Common myeloid progenitor, CD34-positive (primary cell): ENCODE measurements around the gene JAKMIP2.
A peak's percentile ranks its signal among the peaks of the same experiment; 100 is the strongest.

Experiments
- CTCF ChIA-PET: fragments of 350-600 bp; sonication (Branson Sonifier 250); formaldehyde crosslinking; loops from one replicate; lab custom pipeline; 2021; ENCODE audit warnings: antibody characterized with exemption; lab: Charles Lee
- POLR2A ChIA-PET: fragments of 350-600 bp; sonication (Branson Sonifier 250); formaldehyde crosslinking; loops from one replicate; lab custom pipeline; 2021; ENCODE audit warnings: antibody characterized with exemption; lab: Charles Lee
- DNase-seq, 3 donors: peaks; one replicate each; pipeline versions ENCODE4 v3.0.0 to v3.0.0-alpha.2; 2013
- H3K27ac ChIP-seq, 2 experiments: 1 replicate in 1 of 2; 2 replicates in 1 of 2; pipeline ENCODE4 v1.7.0; 2013; ENCODE audit warnings: inconsistent platforms in 2 of 2, low read length in 2 of 2, mild to moderate bottlenecking in 2 of 2, low read depth in 1 of 2, moderate library complexity in 1 of 2; ENCODE audit not compliant: severe bottlenecking in 2 of 2, insufficient read depth in 1 of 2, poor library complexity in 1 of 2
- H3K27me3 ChIP-seq, 5 experiments: replicated peaks in 2 of 5; 1 replicate in 3 of 5; 2 replicates in 2 of 5; pipeline versions ENCODE4 v1.6.1 to v1.7.0; 2013; ENCODE audit warnings: low read length in 4 of 5, mild to moderate bottlenecking in 2 of 5, moderate library complexity in 2 of 5, inconsistent platforms in 1 of 5; ENCODE audit not compliant: insufficient read depth in 5 of 5, control insufficient read depth in 4 of 5
- H3K36me3 ChIP-seq, 4 experiments: 1 replicate in 2 of 4; 2 replicates in 2 of 4; pipeline versions ENCODE4 v1.6.1 to v1.7.0; 2013; ENCODE audit warnings: low read length in 3 of 4, control low read depth in 1 of 4, mild to moderate bottlenecking in 1 of 4; ENCODE audit not compliant: control insufficient read depth in 4 of 4, insufficient read depth in 4 of 4
- H3K4me1 ChIP-seq, 4 experiments: 1 replicate in 3 of 4; 2 replicates in 1 of 4; pipeline versions ENCODE4 v1.6.1 to v1.7.1; 2013; ENCODE audit warnings: low read length in 3 of 4, mild to moderate bottlenecking in 3 of 4, control low read depth in 1 of 4, inconsistent platforms in 1 of 4, moderate library complexity in 1 of 4; ENCODE audit not compliant: control insufficient read depth in 4 of 4, insufficient read depth in 4 of 4; ENCODE audit errors: control extremely low read depth in 1 of 4
- H3K4me3 ChIP-seq, 7 experiments: 1 replicate in 4 of 7; 2 replicates in 3 of 7; pipeline versions ENCODE4 v1.5.1 to v1.7.0; 2013; ENCODE audit warnings: mild to moderate bottlenecking in 7 of 7, low read length in 6 of 7, moderate library complexity in 6 of 7, inconsistent platforms in 2 of 7, low read depth in 2 of 7, control low read depth in 1 of 7; ENCODE audit not compliant: insufficient read depth in 4 of 7, control insufficient read depth in 1 of 7; ENCODE audit errors: extremely low read depth in 1 of 7
- H3K9me3 ChIP-seq, 5 experiments: 1 replicate in 4 of 5; 2 replicates in 1 of 5; pipeline versions ENCODE4 v1.6.1 to v1.7.1; 2013; ENCODE audit warnings: low read length in 4 of 5, mild to moderate bottlenecking in 2 of 5, inconsistent platforms in 1 of 5, low read depth in 1 of 5, moderate library complexity in 1 of 5; ENCODE audit not compliant: control insufficient read depth in 4 of 5, insufficient read depth in 2 of 5; ENCODE audit errors: control extremely low read depth in 1 of 5
- WGBS: methylation state at CpG from one replicate; pipeline ENCODE4 v1.1.5; 2013; ENCODE audit not compliant: insufficient coverage; 5-methylcytosine and 5-hydroxymethylcytosine counted together

The JAKMIP2 gene

DNA sequence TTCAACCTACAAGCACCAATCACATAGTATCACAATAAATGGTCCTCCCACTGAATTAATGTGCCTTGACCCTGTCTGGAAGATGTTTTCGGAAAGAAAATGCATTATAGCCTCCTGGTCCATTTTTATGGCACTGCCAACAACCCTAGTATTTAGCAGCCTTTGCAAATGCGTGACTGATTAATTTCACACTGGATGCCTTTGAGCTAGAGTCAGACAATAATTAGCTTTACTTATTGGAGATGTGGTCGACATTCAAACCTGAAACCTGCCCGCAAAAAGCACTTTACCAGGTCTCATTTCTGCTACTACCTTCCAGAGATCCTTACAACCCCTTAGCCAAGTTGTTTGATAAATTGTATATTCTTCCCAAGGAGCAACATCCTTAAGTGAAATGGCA, 153.3 kb downstream of the JAKMIP2 start:
- Histone ChIP-seq H3K27me3 (no peaks in the 10 kb centered on the region), H3K36me3 (peaks cover 0 to 29% (median under 1%) of the 10 kb centered on the region in 4 experiments), H3K4me1 (no peaks in the 10 kb centered on the region), H3K4me3 (no peak overlapping the region), H3K9me3 (no peaks in the 10 kb centered on the region), H3K27ac (no peak overlapping the region)
- DNase-seq, result no peak
- POLR2A ChIA-PET, result no interaction called here
- WGBS, result 96% methylated on average over 4 of the region's 4 CpGs
- CTCF ChIA-PET, result interaction anchor here (0.7 to 15.4 kb wide), 8 partner anchors 11 to 281 kb away, joined by 3 to 183 read pairs (median 11); partner anchors contain the start of gene JAKMIP2

DNA sequence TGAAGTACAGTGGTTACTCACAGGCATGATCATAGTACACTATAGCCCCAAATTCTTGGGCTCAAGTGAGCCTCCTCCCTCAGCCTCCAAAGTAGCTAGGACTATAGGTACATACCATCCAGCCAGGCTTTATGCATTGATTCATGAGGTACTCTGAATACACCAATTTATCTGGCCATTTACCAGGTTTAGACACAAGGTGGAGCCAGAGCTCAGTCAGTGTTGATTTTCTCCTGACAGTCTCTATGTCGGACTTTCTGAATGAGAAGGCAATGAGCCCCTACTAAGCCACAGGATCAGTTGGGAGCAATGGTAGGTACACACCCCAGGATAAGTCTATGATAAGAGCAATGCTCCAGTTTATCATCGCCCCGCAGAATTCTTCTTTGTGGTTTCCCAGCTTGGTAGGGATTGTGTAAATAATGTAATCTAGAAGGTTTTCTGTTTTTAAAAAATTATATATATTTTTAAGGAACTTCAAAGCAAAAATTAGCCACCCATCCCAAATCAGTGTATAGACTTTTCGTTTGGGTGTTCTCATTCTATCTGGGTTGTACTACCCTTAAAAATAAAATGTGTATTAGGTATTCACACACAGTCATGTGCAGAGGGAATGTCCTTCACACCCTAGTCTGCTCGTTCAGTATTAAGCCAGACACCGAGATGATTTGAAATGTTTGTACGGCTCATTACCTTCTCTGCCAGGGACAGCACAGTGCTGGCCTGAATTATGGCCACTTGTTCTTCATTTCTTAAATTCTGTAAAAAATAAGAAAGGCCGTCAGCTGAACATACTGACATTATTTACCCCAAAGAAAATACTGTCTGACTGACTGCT, 154.3 kb downstream of the JAKMIP2 start:
- CTCF ChIA-PET, result interaction anchor here (0.7 to 15.4 kb wide), 21 partner anchors 8 to 287 kb away, joined by 3 to 183 read pairs (median 4); partner anchors contain the start of gene JAKMIP2
- Histone ChIP-seq H3K36me3 (peaks cover 0 to 31% (median under 1%) of the 10 kb centered on the region in 4 experiments), H3K4me1 (no peaks in the 10 kb centered on the region), H3K27ac (no peak overlapping the region), H3K27me3 (no peaks in the 10 kb centered on the region), H3K9me3 (no peaks in the 10 kb centered on the region), H3K4me3 (no peak overlapping the region)
- DNase-seq, result peak; percentile 76 to 86 (median 77)
- 70% methylated on average over 3 of the region's 8 CpGs for WGBS
- POLR2A ChIA-PET, result no interaction called here

DNA sequence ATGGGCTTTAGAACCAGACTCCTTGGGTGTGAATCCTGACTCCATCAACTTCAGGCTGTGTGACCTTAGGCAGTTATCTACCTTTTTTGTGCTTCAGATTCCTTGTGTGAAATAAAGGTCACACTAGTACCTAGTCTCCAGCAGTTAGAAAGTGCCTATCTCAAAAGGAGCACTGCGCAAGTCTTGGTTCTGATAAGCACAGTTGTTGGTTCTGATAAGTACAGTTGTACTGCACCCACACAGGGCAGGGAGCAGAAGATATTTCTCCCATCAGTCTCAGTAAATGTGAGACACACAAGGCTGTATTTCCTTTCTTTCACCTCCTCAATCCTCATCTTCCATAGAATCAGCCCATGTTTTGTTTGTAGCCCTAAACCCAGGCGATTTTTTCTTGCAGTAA, 156.1 kb downstream of the JAKMIP2 start:
- Histone ChIP-seq H3K27ac (no peak overlapping the region), H3K9me3 (no peaks in the 10 kb centered on the region), H3K27me3 (no peaks in the 10 kb centered on the region), H3K4me3 (no peak overlapping the region), H3K36me3 (peaks cover 0 to 31% (median under 1%) of the 10 kb centered on the region in 4 experiments), H3K4me1 (no peaks in the 10 kb centered on the region)
- CTCF ChIA-PET, result interaction anchor here (0.9 to 15.4 kb wide), 5 partner anchors 9 to 228 kb away, joined by 3 to 183 read pairs (median 17); no protein-coding TSS in a partner anchor
- POLR2A ChIA-PET, result no interaction called here
- peak in 2 of 3 donors; percentile 5 to 15 for DNase-seq
- WGBS, result 86% methylated on average over 2 of the region's 2 CpGs

- Histone ChIP-seq H3K36me3 (peaks cover 0 to 40% (median 5%) of the 10 kb centered on the region in 4 experiments), H3K4me3 (no peak overlapping the region), H3K27me3 (no peaks in the 10 kb centered on the region), H3K27ac (no peak overlapping the region), H3K9me3 (no peaks in the 10 kb centered on the region), H3K4me1 (no peaks in the 10 kb centered on the region)
- CTCF ChIA-PET, result interaction anchor here (15.4 kb wide), 1 partner anchor 204 kb away, joined by 183 read pairs; no protein-coding TSS in a partner anchor
- POLR2A ChIA-PET, result no interaction called here
- DNase-seq, result no peak
These were observed 161.5 kb downstream of the JAKMIP2 start for GRCh38 chr5:147621016-147621415.

GRCh38 chr5:147619281-147619878, 163.1 kb downstream of the JAKMIP2 start:
- ChIA-PET CTCF (interaction anchor here (1.6 kb wide), 1 partner anchor 203 kb away, joined by 8 read pairs; no protein-coding TSS in a partner anchor), POLR2A (no interaction called here)
- no peak overlapping the region for H3K27ac ChIP-seq
- peaks cover 0 to 49% (median 6%) of the 10 kb centered on the region in 4 experiments for H3K36me3 ChIP-seq
- H3K9me3 ChIP-seq, result no peaks in the 10 kb centered on the region
- no peaks in the 10 kb centered on the region for H3K27me3 ChIP-seq
- no peak overlapping the region for H3K4me3 ChIP-seq
- no peaks in the 10 kb centered on the region for H3K4me1 ChIP-seq
- no peak for DNase-seq
- WGBS, result 100% methylated on average over 1 of the region's 2 CpGs

DNA sequence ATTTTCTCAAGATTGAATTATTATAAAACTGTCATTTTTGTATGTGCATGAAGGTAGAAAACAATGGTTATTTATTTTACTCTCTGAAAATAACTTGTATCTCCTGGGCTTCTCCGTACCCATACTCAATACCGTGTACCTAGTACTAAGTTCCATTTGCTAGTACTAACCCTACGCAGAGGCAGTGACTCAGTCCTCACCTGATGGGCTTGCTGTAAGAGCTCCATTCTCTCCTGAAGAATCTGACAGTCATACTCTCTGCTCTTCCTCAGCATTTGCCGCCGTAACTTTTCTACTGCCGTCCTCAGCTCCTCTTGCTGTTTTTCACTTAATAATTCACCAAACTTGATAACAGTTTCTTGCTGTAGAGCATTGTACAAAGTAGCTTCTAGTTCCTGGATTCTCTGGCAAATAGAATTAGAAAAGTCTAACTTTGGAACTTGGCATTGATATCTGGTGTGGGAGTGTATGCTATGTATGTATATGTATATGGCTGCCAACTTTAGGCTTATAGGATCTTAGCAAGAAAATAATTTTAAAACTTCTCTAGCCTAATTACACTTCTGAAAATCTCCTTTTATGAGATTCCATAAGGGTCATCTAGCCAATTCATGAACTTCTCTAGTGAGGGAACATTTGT, 164.7 kb downstream of the JAKMIP2 start:
- H3K27ac ChIP-seq, result no peak overlapping the region
- 100% methylated on average over 3 of the region's 6 CpGs for WGBS
- ChIA-PET CTCF (no interaction called here), POLR2A (no interaction called here)
- peaks cover 0 to 49% (median 8%) of the 10 kb centered on the region in 4 experiments for H3K36me3 ChIP-seq
- H3K27me3 ChIP-seq, result no peaks in the 10 kb centered on the region
- H3K4me1 ChIP-seq, result no peaks in the 10 kb centered on the region
- DNase-seq, result no peak
- H3K9me3 ChIP-seq, result no peaks in the 10 kb centered on the region
- no peak overlapping the region for H3K4me3 ChIP-seq
